ENCODE results near the gene SMIM43.
A peak's percentile ranks its signal among the peaks of the same experiment; 100 is the strongest.

SMIM43 gene

DNA sequence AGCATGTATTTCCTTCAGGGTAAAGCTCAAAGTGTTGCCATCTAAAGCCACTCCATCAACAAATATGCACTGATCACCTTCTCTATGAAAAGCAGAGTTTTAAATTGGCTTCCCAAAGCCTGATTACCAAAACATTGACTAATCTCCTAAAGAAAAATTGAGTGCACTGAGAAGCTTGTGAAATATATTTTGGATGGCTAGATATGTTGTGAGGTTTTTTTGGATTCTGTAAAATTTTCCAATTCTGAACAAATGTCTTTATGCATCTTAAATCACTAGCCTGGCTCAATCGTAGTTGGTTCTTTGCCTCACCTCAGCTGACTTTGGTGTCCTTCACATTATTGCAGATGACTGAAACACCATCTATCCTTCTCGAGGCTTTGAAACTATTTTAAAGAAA lies 21.3 kb upstream of the SMIM43 start:
- ATAC-seq (ENCODE audit: low read depth), result no peak
- Histone ChIP-seq H3K27me3 (ENCODE audit: insufficient read depth, poor library complexity, severe bottlenecking) (no peaks in the 10 kb centered on the region), H3K9me3 (ENCODE audit: severe bottlenecking) (no peaks in the 10 kb centered on the region), H3K4me1 (ENCODE audit: insufficient read depth, poor library complexity, severe bottlenecking) (peaks cover 28% of the 10 kb centered on the region), H3K36me3 (ENCODE audit: low read depth) (no peaks in the 10 kb centered on the region), H3K27ac (ENCODE audit: poor library complexity, severe bottlenecking) (peak overlapping the region; percentile 51), H3K4me3 (ENCODE audit: severe bottlenecking) (no peak overlapping the region)
- no peak for DNase-seq (ENCODE audit: low spot score)
- TF ChIP-seq CTCF (IDR thresholded peaks at IDR 0.05; ENCODE audit: poor library complexity, severe bottlenecking), result no peak

GRCh38 chr4:121785479-121785878 lies 20.5 kb upstream of the SMIM43 start:
- Histone ChIP-seq H3K4me1 (ENCODE audit: insufficient read depth, poor library complexity, severe bottlenecking) (peaks cover 26% of the 10 kb centered on the region), H3K4me3 (ENCODE audit: severe bottlenecking) (no peak overlapping the region), H3K9me3 (ENCODE audit: severe bottlenecking) (no peaks in the 10 kb centered on the region), H3K27ac (ENCODE audit: poor library complexity, severe bottlenecking) (peak overlapping the region; percentile 51), H3K36me3 (ENCODE audit: low read depth) (no peaks in the 10 kb centered on the region), H3K27me3 (ENCODE audit: insufficient read depth, poor library complexity, severe bottlenecking) (no peaks in the 10 kb centered on the region)
- no peak for ATAC-seq (ENCODE audit: low read depth)
- DNase-seq (ENCODE audit: low spot score), result no peak
- TF ChIP-seq CTCF (IDR thresholded peaks at IDR 0.05; ENCODE audit: poor library complexity, severe bottlenecking), result no peak

GRCh38 chr4:121784975-121785374 lies 20.0 kb upstream of the SMIM43 start:
- Histone ChIP-seq H3K4me1 (ENCODE audit: insufficient read depth, poor library complexity, severe bottlenecking) (peaks cover 21% of the 10 kb centered on the region), H3K27ac (ENCODE audit: poor library complexity, severe bottlenecking) (peak overlapping the region; percentile 51), H3K27me3 (ENCODE audit: insufficient read depth, poor library complexity, severe bottlenecking) (no peaks in the 10 kb centered on the region), H3K4me3 (ENCODE audit: severe bottlenecking) (no peak overlapping the region), H3K36me3 (ENCODE audit: low read depth) (no peaks in the 10 kb centered on the region), H3K9me3 (ENCODE audit: severe bottlenecking) (no peaks in the 10 kb centered on the region)
- no peak for TF ChIP-seq CTCF (IDR thresholded peaks at IDR 0.05; ENCODE audit: poor library complexity, severe bottlenecking)
- peak; percentile 68 for DNase-seq (ENCODE audit: low spot score)
- ATAC-seq (ENCODE audit: low read depth), result peak; percentile 98

DNA sequence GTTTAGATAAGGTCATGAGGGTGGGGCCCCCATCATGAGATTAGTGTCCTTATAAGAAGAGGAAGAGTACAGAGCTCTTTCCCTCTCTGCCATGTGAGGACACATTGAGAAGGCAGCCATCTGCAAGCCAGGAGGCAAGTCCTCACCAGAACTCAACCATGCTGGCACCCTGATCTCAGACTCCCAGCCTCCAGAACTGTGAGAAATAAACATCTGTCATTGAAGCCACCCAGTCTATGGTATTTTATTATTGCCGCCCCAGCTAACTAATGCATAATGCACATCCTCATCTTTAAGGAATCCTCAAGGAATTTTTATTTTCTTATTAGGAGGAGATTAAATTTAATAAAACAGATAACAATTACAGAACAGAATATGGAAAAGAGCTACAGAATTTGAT lies 19.4 kb upstream of the SMIM43 start:
- H3K36me3 ChIP-seq (ENCODE audit: low read depth), result no peaks in the 10 kb centered on the region
- no peak for DNase-seq (ENCODE audit: low spot score)
- H3K27me3 ChIP-seq (ENCODE audit: insufficient read depth, poor library complexity, severe bottlenecking), result no peaks in the 10 kb centered on the region
- peak overlapping the region; percentile 51 for H3K27ac ChIP-seq (ENCODE audit: poor library complexity, severe bottlenecking)
- H3K4me1 ChIP-seq (ENCODE audit: insufficient read depth, poor library complexity, severe bottlenecking), result peaks cover 15% of the 10 kb centered on the region
- H3K9me3 ChIP-seq (ENCODE audit: severe bottlenecking), result no peaks in the 10 kb centered on the region
- no peak for TF ChIP-seq CTCF (IDR thresholded peaks at IDR 0.05; ENCODE audit: poor library complexity, severe bottlenecking)
- ATAC-seq (ENCODE audit: low read depth), result no peak
- H3K4me3 ChIP-seq (ENCODE audit: severe bottlenecking), result no peak overlapping the region

DNA sequence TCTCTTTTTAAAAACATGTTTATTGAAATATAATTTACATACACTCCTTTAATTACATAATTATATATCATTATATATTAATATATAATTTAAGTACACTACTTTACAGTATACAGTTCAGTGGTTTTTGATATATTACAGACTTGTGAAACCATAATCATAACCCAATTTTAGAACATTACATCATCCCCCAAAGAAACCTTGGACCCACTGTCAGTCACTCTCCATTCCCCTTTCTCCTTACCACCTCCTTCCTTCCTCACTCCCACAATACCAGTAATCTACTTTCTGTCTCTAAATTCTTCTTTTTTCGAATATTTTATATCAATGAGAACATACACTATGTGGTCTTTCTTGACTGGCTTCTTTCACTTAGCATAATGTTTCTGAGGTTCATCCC lies 18.2 kb upstream of the SMIM43 start:
- peaks cover 14% of the 10 kb centered on the region for H3K4me1 ChIP-seq (ENCODE audit: insufficient read depth, poor library complexity, severe bottlenecking)
- H3K36me3 ChIP-seq (ENCODE audit: low read depth), result no peaks in the 10 kb centered on the region
- DNase-seq (ENCODE audit: low spot score), result no peak
- ATAC-seq (ENCODE audit: low read depth), result no peak
- H3K9me3 ChIP-seq (ENCODE audit: severe bottlenecking), result no peaks in the 10 kb centered on the region
- no peaks in the 10 kb centered on the region for H3K27me3 ChIP-seq (ENCODE audit: insufficient read depth, poor library complexity, severe bottlenecking)
- H3K27ac ChIP-seq (ENCODE audit: poor library complexity, severe bottlenecking), result no peak overlapping the region
- no peak overlapping the region for H3K4me3 ChIP-seq (ENCODE audit: severe bottlenecking)
- no peak for TF ChIP-seq CTCF (IDR thresholded peaks at IDR 0.05; ENCODE audit: poor library complexity, severe bottlenecking)

Measured in RWPE2 (cell line).